K562 (cell line): Measurements from ENCODE around the gene ERCC6.

ENCODE experiments used
- NR2C2 ChIP-seq, 2 experiments: fragments of 200-800 bp in 1 of 2; sonication (Bioruptor generic) in 1 of 2; sonication (generic) in 1 of 2; formaldehyde crosslinking in 1 of 2; IDR thresholded peaks; 2 replicates each; pipeline versions ENCODE4 v1.6.1 to v1.8.0; 2016 to 2022; ENCODE audit warnings: mild to moderate bottlenecking in 1 of 2, missing compliant biosample characterization in 1 of 2, missing genetic modification characterization in 1 of 2, missing genetic modification reagents in 1 of 2
- SIN3A ChIP-seq, 2 experiments: fragments of 150-350 bp in 1 of 2; IDR thresholded peaks; 2 replicates each; pipeline ENCODE4 v1.6.1; 2011 to 2016; ENCODE audit warnings: borderline replicate concordance in 2 of 2, low read depth in 2 of 2, low read length in 2 of 2, mild to moderate bottlenecking in 2 of 2, moderate library complexity in 2 of 2; ENCODE audit not compliant: control insufficient read depth in 1 of 2
- ZC3H4 ChIP-seq: sonication (generic); formaldehyde crosslinking; IDR thresholded peaks from 2 replicates; pipeline ENCODE4 v1.9.0; 2021; ENCODE audit warnings: missing genetic modification reagents, borderline replicate concordance
- ZNF384 ChIP-seq: IDR thresholded peaks from 2 replicates; pipeline ENCODE4 v1.6.1; 2012; ENCODE audit warnings: low read depth, low read length, improper control_type of control experiment
- TF ChIP-seq, protein P1 (sequence below), 3 experiments: IDR thresholded peaks in 2 of 3; conservative IDR thresholded peaks in 1 of 3; 2 replicates each; pipeline ENCODE4 v1.5.1; 2011 to 2012; ENCODE audit warnings: low read length in 3 of 3, mild to moderate bottlenecking in 3 of 3, control low read depth in 2 of 3, improper control_type of control experiment in 1 of 3, inconsistent platforms in 1 of 3, low read depth in 1 of 3, mixed read lengths in 1 of 3, moderate library complexity in 1 of 3; ENCODE audit not compliant: insufficient read depth in 2 of 3

DNA sequence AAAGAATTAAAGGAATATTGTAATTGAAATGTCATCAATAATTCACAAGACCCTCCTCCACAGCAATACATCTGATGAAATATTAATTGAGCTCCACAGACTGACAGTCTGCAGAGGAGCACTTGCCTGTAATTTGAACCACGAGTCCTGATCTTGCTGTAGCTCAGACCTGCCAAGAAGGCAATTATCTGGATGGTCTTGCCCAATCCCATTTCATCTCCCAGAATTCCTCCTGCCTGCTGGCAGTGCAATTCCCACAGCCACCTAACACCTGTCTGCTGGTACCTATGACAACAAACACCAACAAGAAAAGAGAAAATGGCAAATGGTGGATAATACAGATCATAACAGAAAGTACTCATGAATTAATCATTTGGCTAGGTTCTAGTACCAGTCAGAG lies 38.5 kb downstream of the ERCC6 start:
- TF ChIP-seq ZNF384 (no peak), SIN3A (IDR thresholded peaks at IDR 0.05; ENCODE audit: borderline replicate concordance in 2 of 2, control insufficient read depth in 1 of 2, low read depth in 2 of 2, low read length in 2 of 2) (no peak), NR2C2 (CRISPR knock-in tag; IDR thresholded peaks at IDR 0.05) (no peak), NR2C2 (tag; IDR thresholded peaks at IDR 0.05) (no peak), ZC3H4 (no peak)
- TF ChIP-seq, protein P1, sequence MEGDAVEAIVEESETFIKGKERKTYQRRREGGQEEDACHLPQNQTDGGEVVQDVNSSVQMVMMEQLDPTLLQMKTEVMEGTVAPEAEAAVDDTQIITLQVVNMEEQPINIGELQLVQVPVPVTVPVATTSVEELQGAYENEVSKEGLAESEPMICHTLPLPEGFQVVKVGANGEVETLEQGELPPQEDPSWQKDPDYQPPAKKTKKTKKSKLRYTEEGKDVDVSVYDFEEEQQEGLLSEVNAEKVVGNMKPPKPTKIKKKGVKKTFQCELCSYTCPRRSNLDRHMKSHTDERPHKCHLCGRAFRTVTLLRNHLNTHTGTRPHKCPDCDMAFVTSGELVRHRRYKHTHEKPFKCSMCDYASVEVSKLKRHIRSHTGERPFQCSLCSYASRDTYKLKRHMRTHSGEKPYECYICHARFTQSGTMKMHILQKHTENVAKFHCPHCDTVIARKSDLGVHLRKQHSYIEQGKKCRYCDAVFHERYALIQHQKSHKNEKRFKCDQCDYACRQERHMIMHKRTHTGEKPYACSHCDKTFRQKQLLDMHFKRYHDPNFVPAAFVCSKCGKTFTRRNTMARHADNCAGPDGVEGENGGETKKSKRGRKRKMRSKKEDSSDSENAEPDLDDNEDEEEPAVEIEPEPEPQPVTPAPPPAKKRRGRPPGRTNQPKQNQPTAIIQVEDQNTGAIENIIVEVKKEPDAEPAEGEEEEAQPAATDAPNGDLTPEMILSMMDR (IDR thresholded peaks at IDR 0.05 in 2 of 3, conservative IDR thresholded peaks at IDR 0.05 in 1 of 3; ENCODE audit: insufficient read depth in 2 of 3, low read depth in 1 of 3, low read length in 3 of 3): no peak
